Activated naive CD8-positive, alpha-beta T cell treated with anti-CD3 and anti-CD28 coated beads, Interleukin-2, amount 10 ng/mL, durations not matched to agents 7 days and 5 days (primary cell): ENCODE measurements around the gene LCE1C. TPM values are rescaled to one million over a fixed set of nuclear protein-coding genes. Genes with fewer than 3 reads are reported as not detected.

Source experiments
- ATAC-seq: fragments of 150-1000 bp; cut with Tn5 transposase; one replicate; pipeline ENCODE4 v1.10.0; 2021; ENCODE audit warnings: low read depth, moderate library complexity
- POLR2A ChIA-PET: fragments of 350-600 bp; sonication (Branson Sonifier 250); formaldehyde crosslinking; loops from one replicate; lab custom pipeline; 2021; ENCODE audit warnings: antibody characterized with exemption; lab: Charles Lee
- DNase-seq: peaks from one replicate; pipeline ENCODE4 v3.0.0; 2021
- H3K27ac Mint-ChIP-seq: one replicate; pipeline ENCODE4 v1.8.0; 2022; ENCODE audit warnings: mild to moderate bottlenecking, mixed read lengths
- H3K27me3 Mint-ChIP-seq: one replicate; pipeline ENCODE4 v1.8.0; 2022; ENCODE audit warnings: mild to moderate bottlenecking, moderate library complexity, mixed read lengths
- H3K36me3 Mint-ChIP-seq: one replicate; pipeline ENCODE4 v1.8.0; 2021; ENCODE audit warnings: mild to moderate bottlenecking, mixed read lengths
- H3K4me1 Mint-ChIP-seq: one replicate; pipeline ENCODE4 v1.8.0; 2021; ENCODE audit warnings: mixed read lengths
- H3K4me3 Mint-ChIP-seq: one replicate; pipeline ENCODE4 v1.8.0; 2022; ENCODE audit warnings: mild to moderate bottlenecking, moderate library complexity, mixed read lengths
- H3K9me3 Mint-ChIP-seq: one replicate; pipeline ENCODE4 v1.8.0; 2021; ENCODE audit warnings: mixed read lengths
- total RNA-seq, 2 experiments: library from RNA; stranded (reverse); gene quantifications; one replicate each; pipeline ENCODE4 v1.2.3, GENCODE V29; 2021

LCE1C gene
- not detected for total RNA-seq

GRCh38 chr1:152806576-152806975 is at the start of gene LCE1C:
LCE1C (minus strand) TSS chr1:152806651; CDS start chr1:152805478, 1,173 bp downstream.
- ATAC-seq (no peak), DNase-seq (no peak)
- Mint-ChIP-seq H3K4me1 (no peaks in the 10 kb centered on the region), H3K9me3 (no peaks in the 10 kb centered on the region), H3K27ac (no peak within 1 kb of the TSS), H3K4me3 (no peak within 1 kb of the TSS), H3K27me3 (peaks cover 13% of the 10 kb centered on the region), H3K36me3 (no peaks in the 10 kb centered on the region)
- POLR2A ChIA-PET = no interaction called here

- ATAC-seq = no peak
- H3K4me1 Mint-ChIP-seq = no peaks in the 10 kb centered on the region
- POLR2A ChIA-PET = no interaction called here
Measured at GRCh38 chr1:152855661-152856060, 49.2 kb upstream of the LCE1C start.

GRCh38 chr1:152842556-152842955 is 36.1 kb upstream of the LCE1C start, which contains the start of gene LCE6A:
LCE6A (plus strand) TSS chr1:152842856; CDS start chr1:152843521, 665 bp downstream.
- H3K27me3 Mint-ChIP-seq = peaks cover 3% of the 10 kb centered on the region
- POLR2A ChIA-PET = no interaction called here
- no peaks in the 10 kb centered on the region for H3K36me3 Mint-ChIP-seq
- no peaks in the 10 kb centered on the region for H3K9me3 Mint-ChIP-seq
- no peak within 1 kb of the TSS for H3K4me3 Mint-ChIP-seq
- no peak within 1 kb of the TSS for H3K27ac Mint-ChIP-seq
- ATAC-seq (no peak), DNase-seq (no peak)
- no peaks in the 10 kb centered on the region for H3K4me1 Mint-ChIP-seq

More at GRCh38 chr1:152855661-152856060, 49.2 kb upstream of the LCE1C start:
- Mint-ChIP-seq H3K36me3 (no peaks in the 10 kb centered on the region), H3K4me3 (no peak overlapping the region), H3K9me3 (no peaks in the 10 kb centered on the region), H3K27me3 (peaks cover 4% of the 10 kb centered on the region), H3K27ac (no peak overlapping the region)
- DNase-seq = no peak

- peaks cover 3% of the 10 kb centered on the region for H3K27me3 Mint-ChIP-seq
- no peak overlapping the region for H3K4me3 Mint-ChIP-seq
- no peaks in the 10 kb centered on the region for H3K4me1 Mint-ChIP-seq
- POLR2A ChIA-PET = no interaction called here
- H3K27ac Mint-ChIP-seq = no peak overlapping the region
- no peaks in the 10 kb centered on the region for H3K36me3 Mint-ChIP-seq
- DNase-seq (no peak), ATAC-seq (no peak)
- no peaks in the 10 kb centered on the region for H3K9me3 Mint-ChIP-seq
Measured at GRCh38 chr1:152836870-152837269, 30.4 kb upstream of the LCE1C start.

GRCh38 chr1:152827173-152827572 is 20.7 kb upstream of the LCE1C start, which contains the start of gene LCE1A:
LCE1A (plus strand) TSS chr1:152827473; CDS start chr1:152827473, 0 bp downstream.
- H3K27me3 Mint-ChIP-seq = peaks cover 2% of the 10 kb centered on the region
- no peak for ATAC-seq
- POLR2A ChIA-PET = no interaction called here

GRCh38 chr1:152824964-152825363 is 18.5 kb upstream of the LCE1C start:
- Mint-ChIP-seq H3K4me1 (no peaks in the 10 kb centered on the region), H3K27ac (no peak overlapping the region), H3K27me3 (peaks cover 2% of the 10 kb centered on the region), H3K4me3 (no peak overlapping the region), H3K36me3 (no peaks in the 10 kb centered on the region), H3K9me3 (no peaks in the 10 kb centered on the region)
- ATAC-seq (no peak), DNase-seq (no peak)
- POLR2A ChIA-PET = no interaction called here

More at GRCh38 chr1:152827173-152827572, 20.7 kb upstream of the LCE1C start, which contains the start of gene LCE1A:
- Mint-ChIP-seq H3K36me3 (no peaks in the 10 kb centered on the region), H3K9me3 (no peaks in the 10 kb centered on the region), H3K4me1 (no peaks in the 10 kb centered on the region), H3K27ac (no peak within 1 kb of the TSS), H3K4me3 (no peak within 1 kb of the TSS)
- no peak for DNase-seq

- no peak overlapping the region for H3K4me3 Mint-ChIP-seq
- ATAC-seq (no peak), DNase-seq (no peak)
- no peaks in the 10 kb centered on the region for H3K9me3 Mint-ChIP-seq
- no peaks in the 10 kb centered on the region for H3K36me3 Mint-ChIP-seq
- no peak overlapping the region for H3K27ac Mint-ChIP-seq
- no peaks in the 10 kb centered on the region for H3K4me1 Mint-ChIP-seq
- H3K27me3 Mint-ChIP-seq = no peaks in the 10 kb centered on the region
- POLR2A ChIA-PET = no interaction called here
Measured at GRCh38 chr1:152823294-152823693, 16.8 kb upstream of the LCE1C start.

- Mint-ChIP-seq H3K36me3 (no peaks in the 10 kb centered on the region), H3K9me3 (no peaks in the 10 kb centered on the region), H3K4me1 (no peaks in the 10 kb centered on the region), H3K27ac (no peak overlapping the region), H3K4me3 (no peak overlapping the region), H3K27me3 (no peaks in the 10 kb centered on the region)
- POLR2A ChIA-PET = no interaction called here
- ATAC-seq (no peak), DNase-seq (no peak)
Measured at GRCh38 chr1:152817309-152817708, 10.9 kb upstream of the LCE1C start.

GRCh38 chr1:152811671-152812070 is 5.2 kb upstream of the LCE1C start, which contains the start of gene LCE1B:
LCE1B (plus strand) TSS chr1:152811971; CDS start chr1:152812447, 476 bp downstream.
- ATAC-seq (no peak), DNase-seq (no peak)
- no peaks in the 10 kb centered on the region for H3K36me3 Mint-ChIP-seq
- no peak within 1 kb of the TSS for H3K27ac Mint-ChIP-seq
- H3K27me3 Mint-ChIP-seq = peaks cover 13% of the 10 kb centered on the region
- POLR2A ChIA-PET = no interaction called here
- H3K9me3 Mint-ChIP-seq = no peaks in the 10 kb centered on the region
- H3K4me1 Mint-ChIP-seq = no peaks in the 10 kb centered on the region
- H3K4me3 Mint-ChIP-seq = no peak within 1 kb of the TSS

GRCh38 chr1:152811050-152811449 is 4.6 kb upstream of the LCE1C start:
- peaks cover 13% of the 10 kb centered on the region for H3K27me3 Mint-ChIP-seq
- no peaks in the 10 kb centered on the region for H3K4me1 Mint-ChIP-seq
- no peak overlapping the region for H3K27ac Mint-ChIP-seq
- no peaks in the 10 kb centered on the region for H3K36me3 Mint-ChIP-seq
- POLR2A ChIA-PET = no interaction called here
- ATAC-seq (no peak), DNase-seq (no peak)
- no peaks in the 10 kb centered on the region for H3K9me3 Mint-ChIP-seq
- no peak overlapping the region for H3K4me3 Mint-ChIP-seq

- no peak overlapping the region for H3K4me3 Mint-ChIP-seq
- H3K27ac Mint-ChIP-seq = no peak overlapping the region
- no peaks in the 10 kb centered on the region for H3K36me3 Mint-ChIP-seq
- POLR2A ChIA-PET = no interaction called here
- no peaks in the 10 kb centered on the region for H3K4me1 Mint-ChIP-seq
- H3K27me3 Mint-ChIP-seq = peaks cover 5% of the 10 kb centered on the region
- ATAC-seq = no peak
- H3K9me3 Mint-ChIP-seq = no peaks in the 10 kb centered on the region
- no peak for DNase-seq
Measured at GRCh38 chr1:152801333-152801732, 5.1 kb downstream of the LCE1C start.

GRCh38 chr1:152796421-152796820 is 10.0 kb downstream of the LCE1C start, which contains the start of gene LCE1D:
LCE1D (plus strand) TSS chr1:152796721; CDS start chr1:152797795, 1,074 bp downstream.
- H3K4me1 Mint-ChIP-seq = no peaks in the 10 kb centered on the region
- POLR2A ChIA-PET = no interaction called here
- H3K27ac Mint-ChIP-seq = no peak within 1 kb of the TSS
- H3K36me3 Mint-ChIP-seq = no peaks in the 10 kb centered on the region
- no peak for DNase-seq
- H3K9me3 Mint-ChIP-seq = no peaks in the 10 kb centered on the region
- peaks cover 9% of the 10 kb centered on the region for H3K27me3 Mint-ChIP-seq
- no peak within 1 kb of the TSS for H3K4me3 Mint-ChIP-seq
- no peak for ATAC-seq

GRCh38 chr1:152795686-152796085 is 10.8 kb downstream of the LCE1C start:
- DNase-seq (no peak), ATAC-seq (no peak)
- peaks cover 7% of the 10 kb centered on the region for H3K27me3 Mint-ChIP-seq
- no peak overlapping the region for H3K4me3 Mint-ChIP-seq
- H3K36me3 Mint-ChIP-seq = no peaks in the 10 kb centered on the region
- POLR2A ChIA-PET = no interaction called here
- no peaks in the 10 kb centered on the region for H3K4me1 Mint-ChIP-seq
- H3K9me3 Mint-ChIP-seq = no peaks in the 10 kb centered on the region
- no peak overlapping the region for H3K27ac Mint-ChIP-seq

- H3K36me3 Mint-ChIP-seq = no peaks in the 10 kb centered on the region
- peaks cover 21% of the 10 kb centered on the region for H3K27me3 Mint-ChIP-seq
- no peaks in the 10 kb centered on the region for H3K4me1 Mint-ChIP-seq
- POLR2A ChIA-PET = no interaction called here
- DNase-seq (no peak), ATAC-seq (no peak)
- no peak within 1 kb of the TSS for H3K4me3 Mint-ChIP-seq
- H3K27ac Mint-ChIP-seq = no peak within 1 kb of the TSS
- no peaks in the 10 kb centered on the region for H3K9me3 Mint-ChIP-seq
Measured at GRCh38 chr1:152786077-152786476, 20.4 kb downstream of the LCE1C start, which contains the start of gene LCE1E. LCE1E (plus strand) TSS chr1:152786257; CDS start chr1:152787300, 1,043 bp downstream.
